Natural killer cell (primary cell): ENCODE results near the gene CEP55. TPM values are rescaled to one million over a fixed set of nuclear protein-coding genes. Genes with fewer than 3 reads are reported as not detected.

ENCODE experiments used
- ATAC-seq, 3 donors: fragments of 150-1000 bp in 2 of 3; fragments of 200-7000 bp in 1 of 3; cut with Tn5 transposase; 1 replicate in 1 of 3; 2 replicates in 2 of 3; pipeline ENCODE4 v1.10.0; 2021; ENCODE audit warnings: mild to moderate bottlenecking in 2 of 3, moderate library complexity in 2 of 3
- DNase-seq, 2 donors: peaks; one replicate each; pipeline versions ENCODE4 v3.0.0 to v3.0.0-alpha.2; 2013 to 2021; ENCODE audit warnings: mixed read lengths in 1 of 2
- H3K27ac ChIP-seq: one replicate; pipeline ENCODE4 v1.5.1; 2013; ENCODE audit warnings: mild to moderate bottlenecking, low read length
- H3K27me3 ChIP-seq: one replicate; pipeline ENCODE4 v1.6.1; 2013; ENCODE audit warnings: low read length; ENCODE audit not compliant: control insufficient read depth, insufficient read depth
- H3K36me3 ChIP-seq: one replicate; pipeline ENCODE4 v1.6.1; 2013; ENCODE audit warnings: low read length; ENCODE audit not compliant: control insufficient read depth, insufficient read depth
- H3K4me1 ChIP-seq: one replicate; pipeline ENCODE4 v1.6.1; 2013; ENCODE audit warnings: low read length; ENCODE audit not compliant: control insufficient read depth, insufficient read depth
- H3K4me3 ChIP-seq: one replicate; pipeline ENCODE4 v1.5.1; 2013; ENCODE audit warnings: low read length
- H3K9me3 ChIP-seq: one replicate; pipeline ENCODE4 v1.6.1; 2013; ENCODE audit warnings: low read length; ENCODE audit not compliant: control insufficient read depth, insufficient read depth
- H3K27ac Mint-ChIP-seq, 2 donors: one replicate each; pipeline ENCODE4 v1.8.0; 2022; ENCODE audit warnings: mild to moderate bottlenecking in 2 of 2, mixed read lengths in 2 of 2, moderate library complexity in 1 of 2
- H3K27me3 Mint-ChIP-seq, 2 donors: one replicate each; pipeline ENCODE4 v1.8.0; 2022; ENCODE audit warnings: low read depth in 2 of 2, mixed read lengths in 2 of 2
- H3K36me3 Mint-ChIP-seq: one replicate; pipeline ENCODE4 v1.8.0; 2022; ENCODE audit warnings: mixed read lengths
- H3K4me1 Mint-ChIP-seq, 2 donors: one replicate each; pipeline ENCODE4 v1.8.0; 2022; ENCODE audit warnings: mixed read lengths in 2 of 2
- H3K4me3 Mint-ChIP-seq: one replicate; pipeline ENCODE4 v1.8.0; 2022; ENCODE audit warnings: mild to moderate bottlenecking, moderate library complexity, mixed read lengths
- H3K9me3 Mint-ChIP-seq, 2 donors: one replicate each; pipeline ENCODE4 v1.8.0; 2022; ENCODE audit warnings: mixed read lengths in 2 of 2
- WGBS: methylation state at CpG from one replicate; pipeline ENCODE4 v1.1.7; 2013; ENCODE audit warnings: missing lambda C conversion rate; ENCODE audit not compliant: insufficient coverage; 5-methylcytosine and 5-hydroxymethylcytosine counted together
- intact Hi-C: fragments of 100-400 bp; cut with micrococcal nuclease; formaldehyde crosslinking; loops from one replicate; pipeline ENCODE4 v1.14.2; 2022
- total RNA-seq, 4 donors: library from RNA; stranded (reverse); fragments of 120-200 nt in 1 of 4; gene quantifications; one replicate each; pipeline versions ENCODE4 v1.2.3 to v1.2.4, GENCODE V29; 2013 to 2022
- TF ChIP-seq, protein P1 (sequence below): fragments of 200-600 bp; IDR thresholded peaks from one replicate; pipeline ENCODE4 v1.8.0; 2022; ENCODE audit warnings: antibody characterized with exemption

Gene CEP55
- total RNA-seq, 3 donors from 2014 or later (not counting 1 experiment from before 2014, with no cell fraction given) = 0.35 to 0.85 (median 0.50) TPM

DNA sequence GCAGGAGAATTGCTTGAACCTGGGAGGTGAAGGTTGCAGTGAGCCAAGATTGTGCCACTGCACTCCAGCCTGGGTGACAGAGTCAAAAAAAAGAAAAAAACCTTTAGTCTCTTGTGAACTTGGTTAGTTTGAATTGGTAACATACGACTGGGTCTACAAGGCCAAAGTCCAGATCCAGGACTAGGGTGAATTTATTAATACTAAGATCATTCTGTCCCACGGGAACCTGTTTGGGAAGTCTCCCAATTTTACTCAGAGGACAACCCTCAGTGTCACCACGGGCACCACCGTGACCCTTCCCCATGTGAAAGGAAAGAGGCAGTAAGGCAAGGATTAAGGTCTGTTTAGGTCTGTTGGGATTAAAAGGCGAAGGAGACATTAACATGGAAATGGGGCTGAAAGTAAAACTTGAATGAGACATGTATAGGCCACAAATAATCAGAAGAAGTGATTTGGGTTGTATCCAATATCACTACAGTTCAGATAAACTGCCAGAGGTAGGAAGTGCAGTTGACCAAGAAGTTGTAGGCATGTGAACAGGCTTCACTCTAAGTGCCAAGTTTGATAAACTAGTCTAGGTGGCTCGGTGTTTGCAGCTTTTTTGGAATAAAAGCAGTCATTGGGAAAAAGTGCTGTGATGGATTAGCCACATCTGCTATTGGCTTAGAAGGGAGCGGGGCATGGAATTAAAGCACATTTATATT, 45.0 kb upstream of the CEP55 start:
- TF ChIP-seq, protein P1, sequence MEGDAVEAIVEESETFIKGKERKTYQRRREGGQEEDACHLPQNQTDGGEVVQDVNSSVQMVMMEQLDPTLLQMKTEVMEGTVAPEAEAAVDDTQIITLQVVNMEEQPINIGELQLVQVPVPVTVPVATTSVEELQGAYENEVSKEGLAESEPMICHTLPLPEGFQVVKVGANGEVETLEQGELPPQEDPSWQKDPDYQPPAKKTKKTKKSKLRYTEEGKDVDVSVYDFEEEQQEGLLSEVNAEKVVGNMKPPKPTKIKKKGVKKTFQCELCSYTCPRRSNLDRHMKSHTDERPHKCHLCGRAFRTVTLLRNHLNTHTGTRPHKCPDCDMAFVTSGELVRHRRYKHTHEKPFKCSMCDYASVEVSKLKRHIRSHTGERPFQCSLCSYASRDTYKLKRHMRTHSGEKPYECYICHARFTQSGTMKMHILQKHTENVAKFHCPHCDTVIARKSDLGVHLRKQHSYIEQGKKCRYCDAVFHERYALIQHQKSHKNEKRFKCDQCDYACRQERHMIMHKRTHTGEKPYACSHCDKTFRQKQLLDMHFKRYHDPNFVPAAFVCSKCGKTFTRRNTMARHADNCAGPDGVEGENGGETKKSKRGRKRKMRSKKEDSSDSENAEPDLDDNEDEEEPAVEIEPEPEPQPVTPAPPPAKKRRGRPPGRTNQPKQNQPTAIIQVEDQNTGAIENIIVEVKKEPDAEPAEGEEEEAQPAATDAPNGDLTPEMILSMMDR = no peak
- Mint-ChIP-seq H3K27me3 (no peaks in the 10 kb centered on the region), H3K9me3 (no peaks in the 10 kb centered on the region), H3K36me3 (no peaks in the 10 kb centered on the region), H3K4me3 (no peak overlapping the region), H3K27ac (no peak overlapping the region), H3K4me1 (no peaks in the 10 kb centered on the region)
- Histone ChIP-seq H3K27me3 (no peaks in the 10 kb centered on the region), H3K4me3 (no peak overlapping the region), H3K4me1 (no peaks in the 10 kb centered on the region), H3K27ac (no peak overlapping the region), H3K9me3 (no peaks in the 10 kb centered on the region), H3K36me3 (no peaks in the 10 kb centered on the region)
- ATAC-seq (no peak), DNase-seq (no peak)
- intact Hi-C loops = no loop called here
- WGBS = 71% methylated on average over 7 of the region's 7 CpGs

DNA sequence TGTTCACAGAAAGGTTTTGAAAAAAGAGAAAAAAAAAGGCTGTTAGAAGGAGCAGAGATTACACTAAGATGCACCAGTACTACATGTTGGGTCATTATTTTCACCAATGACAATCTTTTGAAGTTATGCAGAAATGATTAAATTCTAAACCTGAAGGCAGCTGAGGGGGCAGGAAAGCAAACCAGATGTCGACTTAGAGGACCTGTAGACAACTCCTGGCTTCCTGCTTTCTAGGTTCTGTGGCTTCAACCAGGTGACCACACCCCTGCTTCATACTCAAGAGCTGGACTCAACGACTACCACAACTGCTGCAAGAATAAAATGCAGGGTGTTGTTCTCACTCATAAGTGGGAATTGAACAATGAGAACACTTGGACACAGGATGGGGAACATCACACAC, 44.3 kb upstream of the CEP55 start:
- no peaks in the 10 kb centered on the region for H3K4me1 ChIP-seq
- H3K27me3 ChIP-seq = no peaks in the 10 kb centered on the region
- peaks cover 0 to 3% of the 10 kb centered on the region in 2 donors for H3K27me3 Mint-ChIP-seq
- H3K27ac Mint-ChIP-seq = no peak overlapping the region
- DNase-seq = no peak
- ATAC-seq = no peak
- no peaks in the 10 kb centered on the region for H3K9me3 ChIP-seq
- 11% methylated on average over 1 of the region's 2 CpGs for WGBS
- no peak overlapping the region for H3K4me3 ChIP-seq
- H3K4me3 Mint-ChIP-seq = no peak overlapping the region
- no peaks in the 10 kb centered on the region for H3K4me1 Mint-ChIP-seq
- TF ChIP-seq, protein P1 = no peak
- intact Hi-C loops = no loop called here
- H3K27ac ChIP-seq = no peak overlapping the region
- H3K9me3 Mint-ChIP-seq = no peaks in the 10 kb centered on the region
- H3K36me3 ChIP-seq = no peaks in the 10 kb centered on the region
- no peaks in the 10 kb centered on the region for H3K36me3 Mint-ChIP-seq

DNA sequence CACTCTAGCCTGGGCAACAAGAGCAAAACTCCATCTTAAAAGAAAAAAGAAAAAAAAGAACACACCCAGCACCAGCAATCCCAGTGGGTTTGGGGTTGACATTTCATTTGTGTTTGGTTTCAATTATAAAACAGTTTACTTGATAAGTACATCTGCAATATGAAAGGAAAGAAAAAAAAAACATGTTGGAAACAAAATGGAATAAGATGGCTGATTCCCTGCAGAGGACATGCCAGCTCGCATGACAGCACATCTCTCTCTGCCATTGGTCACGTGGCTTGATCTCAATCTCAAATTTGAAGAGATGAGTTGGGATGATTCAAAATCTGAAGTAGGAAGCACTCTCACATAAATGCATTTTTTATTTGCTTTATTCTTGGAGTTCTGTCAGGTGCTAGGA, 42.3 kb upstream of the CEP55 start:
- Histone ChIP-seq H3K4me3 (no peak overlapping the region), H3K9me3 (no peaks in the 10 kb centered on the region), H3K27me3 (no peaks in the 10 kb centered on the region), H3K4me1 (no peaks in the 10 kb centered on the region), H3K36me3 (no peaks in the 10 kb centered on the region), H3K27ac (no peak overlapping the region)
- TF ChIP-seq, protein P1 = no peak
- H3K36me3 Mint-ChIP-seq = no peaks in the 10 kb centered on the region
- 93% methylated on average over 2 of the region's 2 CpGs for WGBS
- H3K4me1 Mint-ChIP-seq = no peaks in the 10 kb centered on the region
- no peak overlapping the region for H3K27ac Mint-ChIP-seq
- no peak overlapping the region for H3K4me3 Mint-ChIP-seq
- ATAC-seq = no peak
- intact Hi-C loops = no loop called here
- H3K27me3 Mint-ChIP-seq = peaks cover 8 to 11% of the 10 kb centered on the region in 2 donors
- H3K9me3 Mint-ChIP-seq = no peaks in the 10 kb centered on the region
- DNase-seq = no peak

DNA sequence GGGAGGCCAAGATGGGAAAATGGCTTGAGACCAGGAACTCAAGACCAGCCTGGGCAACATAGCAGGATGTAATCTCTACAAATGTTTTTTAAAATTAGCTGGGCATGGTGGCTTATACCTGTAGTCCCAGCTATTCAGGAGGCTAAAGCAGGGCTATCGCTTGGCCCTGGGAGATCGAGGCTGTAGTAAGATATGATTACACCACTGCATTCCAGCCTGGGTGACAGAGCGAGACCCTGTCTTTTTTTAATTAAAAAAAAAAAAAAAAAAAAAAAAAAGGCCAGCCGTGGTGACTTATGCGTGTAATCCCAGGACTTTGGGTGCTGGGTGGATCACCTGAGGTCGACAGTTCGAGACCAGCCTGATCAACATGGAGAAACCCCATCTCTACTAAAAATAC, 41.7 kb upstream of the CEP55 start:
- Mint-ChIP-seq H3K27ac (no peak overlapping the region), H3K4me3 (no peak overlapping the region), H3K9me3 (no peaks in the 10 kb centered on the region), H3K4me1 (no peaks in the 10 kb centered on the region), H3K36me3 (no peaks in the 10 kb centered on the region), H3K27me3 (peaks cover 8 to 17% of the 10 kb centered on the region in 2 donors)
- TF ChIP-seq, protein P1 = no peak
- H3K4me1 ChIP-seq = no peaks in the 10 kb centered on the region
- whole genome bisulfite sequencing = 84% methylated on average over 5 of the region's 7 CpGs
- ATAC-seq = no peak
- no peak for DNase-seq
- no peak overlapping the region for H3K27ac ChIP-seq
- H3K4me3 ChIP-seq = no peak overlapping the region
- no peaks in the 10 kb centered on the region for H3K36me3 ChIP-seq
- H3K9me3 ChIP-seq = no peaks in the 10 kb centered on the region
- no peaks in the 10 kb centered on the region for H3K27me3 ChIP-seq
- intact Hi-C loops = no loop called here
